HUES64 (cell line): ENCODE data around the gene RPS6KA2.
A peak's percentile ranks its signal among the peaks of the same experiment; 100 is the strongest.
"Not testable (repeated sequence)": the region's sequence is repeated elsewhere in the genome, so short reads cannot be mapped to it uniquely, and the experiment has no call there.

Source experiments
- H3K27ac ChIP-seq: 2 replicates; pipeline ENCODE4 v1.7.0; 2013; ENCODE audit warnings: low read depth, low read length, inconsistent platforms
- H3K27me3 ChIP-seq: 2 replicates; pipeline ENCODE4 v1.6.1; 2013; ENCODE audit warnings: mild to moderate bottlenecking, low read length; ENCODE audit not compliant: insufficient read depth
- H3K36me3 ChIP-seq: 2 replicates; pipeline ENCODE4 v1.6.1; 2013; ENCODE audit warnings: mild to moderate bottlenecking, low read length; ENCODE audit not compliant: insufficient read depth
- H3K4me1 ChIP-seq: 2 replicates; pipeline ENCODE4 v1.6.1; 2013; ENCODE audit warnings: mild to moderate bottlenecking, low read length, moderate library complexity; ENCODE audit not compliant: insufficient read depth
- H3K4me3 ChIP-seq: 2 replicates; pipeline ENCODE4 v1.5.1; 2013; ENCODE audit warnings: mild to moderate bottlenecking, low read length, moderate library complexity
- H3K9ac ChIP-seq: 2 replicates; pipeline ENCODE4 v1.6.1; 2013; ENCODE audit warnings: mild to moderate bottlenecking, low read depth, low read length
- H3K9me3 ChIP-seq: 2 replicates; pipeline ENCODE4 v1.6.1; 2013; ENCODE audit warnings: low read depth, low read length; ENCODE audit not compliant: insufficient read depth
- WGBS: fragments of 150-250, 120-280 bp; methylation state at CpG from one replicate; pipeline ENCODE4 v1.1.7; 2013; ENCODE audit warnings: missing lambda C conversion rate; 5-methylcytosine and 5-hydroxymethylcytosine counted together

Gene RPS6KA2

GRCh38 chr6:166544296-166544605 is 82.8 kb downstream of the RPS6KA2 start:
- 91% methylated on average over 10 of the region's 10 CpGs for WGBS
- Histone ChIP-seq H3K36me3 (no peaks in the 10 kb centered on the region), H3K9me3 (no peaks in the 10 kb centered on the region), H3K4me1 (peaks cover 25% of the 10 kb centered on the region), H3K27ac (no peak overlapping the region), H3K4me3 (no peak overlapping the region), H3K9ac (no peak overlapping the region), H3K27me3 (no peaks in the 10 kb centered on the region)

GRCh38 chr6:166543603-166544295 is 83.3 kb downstream of the RPS6KA2 start:
- WGBS: 92% methylated on average over 9 of the region's 9 CpGs
- no peaks in the 10 kb centered on the region for H3K27me3 ChIP-seq
- no peaks in the 10 kb centered on the region for H3K36me3 ChIP-seq
- H3K9me3 ChIP-seq: no peaks in the 10 kb centered on the region
- no peak overlapping the region for H3K27ac ChIP-seq
- H3K4me1 ChIP-seq: peaks cover 25% of the 10 kb centered on the region
- H3K9ac ChIP-seq: no peak overlapping the region
- no peak overlapping the region for H3K4me3 ChIP-seq

- Histone ChIP-seq H3K4me1 (peaks cover 25% of the 10 kb centered on the region), H3K9me3 (no peaks in the 10 kb centered on the region), H3K36me3 (no peaks in the 10 kb centered on the region), H3K9ac (no peak overlapping the region), H3K4me3 (no peak overlapping the region), H3K27ac (no peak overlapping the region; the same call in 1 of the 2 replicates), H3K27me3 (no peaks in the 10 kb centered on the region)
- 48% methylated on average over 4 of the region's 4 CpGs for WGBS
These were observed 84.5 kb downstream of the RPS6KA2 start for GRCh38 chr6:166542580-166542912.

- peaks cover 25% of the 10 kb centered on the region for H3K4me1 ChIP-seq
- H3K36me3 ChIP-seq: no peaks in the 10 kb centered on the region
- no peak overlapping the region for H3K9ac ChIP-seq
- WGBS: 88% methylated on average over 12 of the region's 12 CpGs
- H3K27ac ChIP-seq: peak overlapping the region; percentile 19; the same call in 1 of the 2 replicates
- no peaks in the 10 kb centered on the region for H3K27me3 ChIP-seq
- no peak overlapping the region for H3K4me3 ChIP-seq
- no peaks in the 10 kb centered on the region for H3K9me3 ChIP-seq
These were observed 85.0 kb downstream of the RPS6KA2 start for GRCh38 chr6:166541876-166542579.

DNA sequence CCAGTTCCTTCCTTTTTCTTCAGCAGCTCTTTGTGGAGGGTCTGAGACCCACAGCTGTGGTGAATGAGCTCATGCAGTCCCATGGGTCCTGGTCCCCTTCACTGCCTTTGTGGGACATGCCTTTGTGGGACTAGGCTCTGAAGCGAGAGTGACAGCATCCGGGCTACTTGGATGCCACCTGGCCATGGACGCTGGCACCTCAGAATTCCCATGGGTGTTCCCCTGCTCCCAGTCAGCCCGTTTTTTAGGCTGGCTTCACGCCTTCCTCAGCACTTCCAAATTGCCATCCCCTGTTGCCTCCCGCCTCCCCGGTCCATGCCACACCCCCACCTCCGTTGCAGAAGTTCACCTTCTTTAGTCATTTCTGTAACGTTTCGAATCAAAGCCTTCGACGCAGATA is 85.7 kb downstream of the RPS6KA2 start:
- Histone ChIP-seq H3K27ac (no peak overlapping the region), H3K4me1 (peaks cover 25% of the 10 kb centered on the region), H3K9ac (no peak overlapping the region), H3K4me3 (no peak overlapping the region), H3K36me3 (no peaks in the 10 kb centered on the region), H3K9me3 (no peaks in the 10 kb centered on the region), H3K27me3 (no peaks in the 10 kb centered on the region)
- 88% methylated on average over 12 of the region's 12 CpGs for WGBS

DNA sequence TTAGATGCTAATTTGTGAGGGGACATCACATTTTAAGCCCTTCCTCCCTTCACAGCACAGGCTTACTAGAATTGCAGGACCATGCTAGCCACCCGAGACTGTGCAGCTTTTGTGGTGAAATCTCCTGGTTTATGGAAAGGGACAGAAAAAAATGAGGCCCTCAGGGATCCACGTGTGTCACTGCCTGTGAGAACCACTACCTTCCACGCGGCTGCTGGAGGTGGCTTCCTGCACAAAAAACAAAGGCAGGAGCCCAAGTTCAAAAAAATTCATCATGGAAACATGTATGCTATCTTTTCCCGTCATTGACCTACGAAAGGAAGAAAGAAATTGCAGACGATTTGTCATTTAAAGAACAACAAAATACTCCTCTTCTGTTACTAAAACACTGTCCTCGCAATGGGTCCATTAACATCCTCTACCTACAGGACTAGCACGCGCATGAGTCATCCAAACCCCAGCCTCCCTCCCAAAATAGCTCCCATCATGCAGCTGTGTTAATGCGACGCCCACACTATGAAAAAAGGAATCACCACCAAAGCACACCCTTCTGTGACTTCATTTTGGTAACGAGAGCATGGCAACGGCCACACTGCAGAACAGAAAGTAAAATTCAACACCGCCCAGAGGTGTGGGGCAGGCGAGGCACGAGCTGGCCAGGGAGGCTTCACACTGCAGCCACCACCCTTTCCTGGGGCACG is 86.3 kb downstream of the RPS6KA2 start:
- 88% methylated on average over 17 of the region's 18 CpGs for WGBS

DNA sequence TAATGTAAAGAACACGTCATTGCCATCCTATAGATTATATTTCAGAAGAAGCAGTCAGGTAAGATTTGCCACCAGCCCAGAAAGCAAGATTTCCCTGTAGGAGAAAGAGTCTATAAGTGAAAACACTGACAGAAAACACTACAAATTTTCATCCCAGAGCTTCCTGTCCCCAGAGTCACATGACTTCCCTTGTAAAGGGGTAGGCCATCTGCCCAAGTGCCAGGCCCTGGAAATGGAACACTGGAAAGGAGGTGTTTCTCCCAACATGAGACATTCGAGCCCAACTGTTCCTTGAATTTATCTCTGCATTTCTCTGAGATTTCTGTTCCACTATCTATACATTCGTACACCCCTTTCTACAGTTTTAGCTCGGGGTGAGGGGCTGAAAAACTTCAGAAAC is 87.5 kb downstream of the RPS6KA2 start:
- no peaks in the 10 kb centered on the region for H3K27me3 ChIP-seq
- H3K36me3 ChIP-seq: no peaks in the 10 kb centered on the region
- H3K9ac ChIP-seq: no peak overlapping the region
- no peak overlapping the region for H3K27ac ChIP-seq
- 85% methylated on average over 3 of the region's 4 CpGs for WGBS
- peaks cover 25% of the 10 kb centered on the region for H3K4me1 ChIP-seq
- no peaks in the 10 kb centered on the region for H3K9me3 ChIP-seq
- no peak overlapping the region for H3K4me3 ChIP-seq

More for the DNA sequence above, 86.3 kb downstream of the RPS6KA2 start:
- H3K4me1 ChIP-seq: peaks cover 25% of the 10 kb centered on the region
- H3K9me3 ChIP-seq: no peaks in the 10 kb centered on the region
- H3K27me3 ChIP-seq: no peaks in the 10 kb centered on the region
- H3K27ac ChIP-seq: no peak overlapping the region
- H3K36me3 ChIP-seq: no peaks in the 10 kb centered on the region
- H3K4me3 ChIP-seq: no peak overlapping the region
- no peak overlapping the region for H3K9ac ChIP-seq

DNA sequence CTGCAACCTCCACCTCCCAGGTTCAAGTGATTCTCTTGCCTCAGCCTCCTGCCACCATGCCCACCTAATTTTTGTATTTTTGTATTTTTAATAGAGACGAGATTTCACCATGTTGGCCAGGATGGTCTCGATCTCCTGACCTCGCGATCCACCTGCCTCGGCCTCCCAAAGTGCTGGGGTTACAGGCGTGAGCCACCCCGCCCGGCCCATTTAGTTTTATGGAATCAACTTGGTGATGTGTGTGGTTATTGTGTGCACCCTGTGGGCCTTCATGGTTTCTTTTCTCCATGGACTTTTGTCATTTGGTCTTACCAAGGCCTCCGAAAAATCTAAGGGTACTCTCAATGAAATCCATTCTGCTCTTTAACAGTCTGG is 88.1 kb downstream of the RPS6KA2 start:
- H3K27me3 ChIP-seq, H3K9me3 ChIP-seq, H3K9ac ChIP-seq, H3K36me3 ChIP-seq, H3K4me3 ChIP-seq, H3K27ac ChIP-seq: not testable (repeated sequence)
- peaks cover 25% of the 10 kb centered on the region for H3K4me1 ChIP-seq
- 96% methylated on average over 9 of the region's 9 CpGs for WGBS

GRCh38 chr6:166538297-166539010 is 88.6 kb downstream of the RPS6KA2 start:
- Histone ChIP-seq H3K4me3 (no peak overlapping the region), H3K9ac (no peak overlapping the region), H3K4me1 (peaks cover 25% of the 10 kb centered on the region), H3K36me3 (no peaks in the 10 kb centered on the region), H3K9me3 (no peaks in the 10 kb centered on the region), H3K27ac (no peak overlapping the region), H3K27me3 (no peaks in the 10 kb centered on the region)
- WGBS: 89% methylated on average over 17 of the region's 17 CpGs

- H3K4me3 ChIP-seq: no peak overlapping the region
- no peak overlapping the region for H3K27ac ChIP-seq
- no peak overlapping the region for H3K9ac ChIP-seq
- no peaks in the 10 kb centered on the region for H3K9me3 ChIP-seq
- no peaks in the 10 kb centered on the region for H3K36me3 ChIP-seq
- peaks cover 3% of the 10 kb centered on the region for H3K4me1 ChIP-seq
- H3K27me3 ChIP-seq: no peaks in the 10 kb centered on the region
- 96% methylated on average over 17 of the region's 17 CpGs for WGBS
These were observed 92.2 kb downstream of the RPS6KA2 start for GRCh38 chr6:166534658-166535406.
